Measurements from ENCODE around the gene CYP2C18.
"Not testable (repeated sequence)": the region's sequence is repeated elsewhere in the genome, so short reads cannot be mapped to it uniquely, and the experiment has no call there.

Gene CYP2C18

GRCh38 chr10:94641480-94641879 is 42.0 kb upstream of the CYP2C18 start:
- Histone ChIP-seq H3K27me3 (ENCODE audit: low read length) (no peaks in the 10 kb centered on the region), H3K36me3 (ENCODE audit: low read length) (no peaks in the 10 kb centered on the region), H3K4me3 (ENCODE audit: insufficient read depth, low read length, poor library complexity, severe bottlenecking) (no peak overlapping the region), H2AFZ (ENCODE audit: low read depth, low read length, severe bottlenecking) (no peak overlapping the region), H3K9me2 (replicated peaks; ENCODE audit: insufficient read depth, low read length) (no peaks in the 10 kb centered on the region), H4K20me1 (ENCODE audit: low read depth, low read length) (no peaks in the 10 kb centered on the region), H3F3A (ENCODE audit: insufficient read depth) (no peaks in the 10 kb centered on the region), H3K9ac (ENCODE audit: low read length) (no peak overlapping the region), H3K79me2 (ENCODE audit: insufficient read depth, low read length) (no peaks in the 10 kb centered on the region), H3K9me3 (ENCODE audit: insufficient read depth, low read length) (peaks cover 6% of the 10 kb centered on the region; the same call in 1 of the 2 replicates), H3K4me2 (ENCODE audit: low read depth, low read length, poor library complexity, severe bottlenecking) (no peak overlapping the region), H3K27ac (ENCODE audit: low read depth, low read length) (no peak overlapping the region)
- no peak for TF ChIP-seq EZH2phosphoT487 (conservative IDR thresholded peaks at IDR 0.05; ENCODE audit: low read length)
- no peak for TF ChIP-seq CTCF (IDR thresholded peaks at IDR 0.05; ENCODE audit: insufficient read depth, low read length, poor library complexity, severe bottlenecking)

GRCh38 chr10:94644352-94644751 is 39.2 kb upstream of the CYP2C18 start:
- H3K79me2 ChIP-seq (ENCODE audit: insufficient read depth, low read length), result no peaks in the 10 kb centered on the region
- TF ChIP-seq CTCF (IDR thresholded peaks at IDR 0.05; ENCODE audit: insufficient read depth, low read length, poor library complexity, severe bottlenecking) (no peak), EZH2phosphoT487 (conservative IDR thresholded peaks at IDR 0.05; ENCODE audit: low read length) (no peak)
- H3K4me3 ChIP-seq (ENCODE audit: insufficient read depth, low read length, poor library complexity, severe bottlenecking), result no peak overlapping the region
- no peak overlapping the region for H2AFZ ChIP-seq (ENCODE audit: low read depth, low read length, severe bottlenecking)
- H3K9ac ChIP-seq (ENCODE audit: low read length), result no peak overlapping the region
- H3K9me3 ChIP-seq (ENCODE audit: insufficient read depth, low read length), result no peaks in the 10 kb centered on the region
- H3K9me2 ChIP-seq (replicated peaks; ENCODE audit: insufficient read depth, low read length), result no peaks in the 10 kb centered on the region
- H3F3A ChIP-seq (ENCODE audit: insufficient read depth), result no peaks in the 10 kb centered on the region
- H3K27me3 ChIP-seq (ENCODE audit: low read length), result no peaks in the 10 kb centered on the region
- H3K27ac ChIP-seq (ENCODE audit: low read depth, low read length), result no peak overlapping the region
- H3K4me2 ChIP-seq (ENCODE audit: low read depth, low read length, poor library complexity, severe bottlenecking), result no peak overlapping the region
- H3K36me3 ChIP-seq (ENCODE audit: low read length), result no peaks in the 10 kb centered on the region
- no peaks in the 10 kb centered on the region for H4K20me1 ChIP-seq (ENCODE audit: low read depth, low read length)

- Histone ChIP-seq H3K9ac (ENCODE audit: low read length) (no peak overlapping the region), H3K9me3 (ENCODE audit: insufficient read depth, low read length) (no peaks in the 10 kb centered on the region), H3K4me2 (ENCODE audit: low read depth, low read length, poor library complexity, severe bottlenecking) (no peak overlapping the region), H4K20me1 (ENCODE audit: low read depth, low read length) (no peaks in the 10 kb centered on the region), H3K27me3 (ENCODE audit: low read length) (no peaks in the 10 kb centered on the region), H3K79me2 (ENCODE audit: insufficient read depth, low read length) (no peaks in the 10 kb centered on the region), H2AFZ (ENCODE audit: low read depth, low read length, severe bottlenecking) (no peak overlapping the region), H3K4me3 (ENCODE audit: insufficient read depth, low read length, poor library complexity, severe bottlenecking) (no peak overlapping the region), H3K9me2 (replicated peaks; ENCODE audit: insufficient read depth, low read length) (no peaks in the 10 kb centered on the region), H3F3A (ENCODE audit: insufficient read depth) (no peaks in the 10 kb centered on the region), H3K27ac (ENCODE audit: low read depth, low read length) (no peak overlapping the region), H3K36me3 (ENCODE audit: low read length) (no peaks in the 10 kb centered on the region)
- TF ChIP-seq EZH2phosphoT487 (conservative IDR thresholded peaks at IDR 0.05; ENCODE audit: low read length), result no peak
- no peak for TF ChIP-seq CTCF (IDR thresholded peaks at IDR 0.05; ENCODE audit: insufficient read depth, low read length, poor library complexity, severe bottlenecking)
Observed at GRCh38 chr10:94645285-94645684, 38.2 kb upstream of the CYP2C18 start.

GRCh38 chr10:94655201-94655600 is 28.3 kb upstream of the CYP2C18 start:
- not testable (repeated sequence) for H4K20me1 ChIP-seq (ENCODE audit: low read depth, low read length); H3K9me2 ChIP-seq (replicated peaks; ENCODE audit: insufficient read depth, low read length); H2AFZ ChIP-seq (ENCODE audit: low read depth, low read length, severe bottlenecking); H3K4me2 ChIP-seq (ENCODE audit: low read depth, low read length, poor library complexity, severe bottlenecking); H3K27me3 ChIP-seq (ENCODE audit: low read length); H3K79me2 ChIP-seq (ENCODE audit: insufficient read depth, low read length); H3K9me3 ChIP-seq (ENCODE audit: insufficient read depth, low read length); H3K27ac ChIP-seq (ENCODE audit: low read depth, low read length); H3F3A ChIP-seq (ENCODE audit: insufficient read depth); H3K36me3 ChIP-seq (ENCODE audit: low read length); H3K9ac ChIP-seq (ENCODE audit: low read length); H3K4me3 ChIP-seq (ENCODE audit: insufficient read depth, low read length, poor library complexity, severe bottlenecking)

- H2AFZ ChIP-seq (ENCODE audit: low read depth, low read length, severe bottlenecking); H3K9me3 ChIP-seq (ENCODE audit: insufficient read depth, low read length); H4K20me1 ChIP-seq (ENCODE audit: low read depth, low read length); H3K4me2 ChIP-seq (ENCODE audit: low read depth, low read length, poor library complexity, severe bottlenecking); H3K27me3 ChIP-seq (ENCODE audit: low read length); H3K27ac ChIP-seq (ENCODE audit: low read depth, low read length); H3K79me2 ChIP-seq (ENCODE audit: insufficient read depth, low read length); H3K9me2 ChIP-seq (replicated peaks; ENCODE audit: insufficient read depth, low read length); H3K4me3 ChIP-seq (ENCODE audit: insufficient read depth, low read length, poor library complexity, severe bottlenecking); H3K9ac ChIP-seq (ENCODE audit: low read length); H3K36me3 ChIP-seq (ENCODE audit: low read length); H3F3A ChIP-seq (ENCODE audit: insufficient read depth): not testable (repeated sequence)
Observed at GRCh38 chr10:94663061-94663460, 20.5 kb upstream of the CYP2C18 start.

Measured in SU-DHL-6 (cell line).